GM18519 (cell line): ENCODE data around the gene TGFBR1.
A peak's percentile ranks its signal among the peaks of the same experiment; 100 is the strongest.

ENCODE experiments used
- ATAC-seq: cut with Tn5 transposase; IDR thresholded peaks from one replicate; pipeline ENCODE4 v1.9.1; 2021; ENCODE audit warnings: mild to moderate bottlenecking, moderate library complexity; ENCODE audit not compliant: unreplicated experiment, low FRiP score

Gene TGFBR1

GRCh38 chr9:99130069-99130468 is 25.2 kb downstream of the TGFBR1 start:
- peak; percentile 59 for ATAC-seq

- ATAC-seq: no peak
Observed at GRCh38 chr9:99133145-99133544, 28.2 kb downstream of the TGFBR1 start.

GRCh38 chr9:99134893-99135341 is 30.0 kb downstream of the TGFBR1 start:
- ATAC-seq: no peak

GRCh38 chr9:99135456-99135855 is 30.5 kb downstream of the TGFBR1 start:
- no peak for ATAC-seq

GRCh38 chr9:99137225-99137624 is 32.3 kb downstream of the TGFBR1 start:
- no peak for ATAC-seq

- ATAC-seq: no peak
Observed at GRCh38 chr9:99137891-99138290, 33.0 kb downstream of the TGFBR1 start.

- ATAC-seq: no peak
Observed at GRCh38 chr9:99138424-99139284, 33.7 kb downstream of the TGFBR1 start.

- ATAC-seq: no peak
Observed at GRCh38 chr9:99139868-99140267, 35.0 kb downstream of the TGFBR1 start.

- ATAC-seq: peak; percentile 43
Observed at GRCh38 chr9:99140685-99141314, 35.9 kb downstream of the TGFBR1 start.

- no peak for ATAC-seq
Observed at GRCh38 chr9:99141849-99142248, 36.9 kb downstream of the TGFBR1 start.

- no peak for ATAC-seq
Observed at GRCh38 chr9:99142275-99142674, 37.4 kb downstream of the TGFBR1 start.

- no peak for ATAC-seq
Observed at GRCh38 chr9:99143655-99144054, 38.7 kb downstream of the TGFBR1 start.

- ATAC-seq: no peak
Observed at GRCh38 chr9:99144966-99145365, 40.1 kb downstream of the TGFBR1 start.

GRCh38 chr9:99146574-99146973 is 41.7 kb downstream of the TGFBR1 start:
- ATAC-seq: no peak

GRCh38 chr9:99147177-99147576 is 42.3 kb downstream of the TGFBR1 start:
- ATAC-seq: no peak

- no peak for ATAC-seq
Observed at GRCh38 chr9:99150451-99151171, 45.7 kb downstream of the TGFBR1 start.

GRCh38 chr9:99154356-99154755 is 49.4 kb downstream of the TGFBR1 start:
- no peak for ATAC-seq

- ATAC-seq: no peak
Observed at GRCh38 chr9:99155736-99156135, 50.8 kb downstream of the TGFBR1 start.

GRCh38 chr9:99158629-99159028 is 53.7 kb downstream of the TGFBR1 start:
- no peak for ATAC-seq

GRCh38 chr9:99160173-99160572 is 55.3 kb downstream of the TGFBR1 start:
- no peak for ATAC-seq

- ATAC-seq: no peak
Observed at GRCh38 chr9:99162759-99163364, 57.9 kb downstream of the TGFBR1 start.
